Vagina (tissue), 2 donors: ENCODE data around the gene OR8K3.

ENCODE experiments used
- POLR2A ChIP-seq, 2 donors: fragments of 450-650 bp; IDR thresholded peaks; one replicate each; pipeline ENCODE4 v1.6.1; 2017; ENCODE audit warnings: antibody characterized with exemption in 2 of 2, mild to moderate bottlenecking in 2 of 2, moderate library complexity in 2 of 2
- TF ChIP-seq, protein P1 (sequence below), 3 experiments: fragments of 450-650 bp in 2 of 3; fragments of 200-600 bp in 1 of 3; sonication (generic) in 1 of 3; IDR thresholded peaks; one replicate each; pipeline ENCODE4 v1.5.1; 2017 to 2019; ENCODE audit warnings: antibody characterized with exemption in 3 of 3, mild to moderate bottlenecking in 2 of 3, moderate library complexity in 2 of 3

DNA sequence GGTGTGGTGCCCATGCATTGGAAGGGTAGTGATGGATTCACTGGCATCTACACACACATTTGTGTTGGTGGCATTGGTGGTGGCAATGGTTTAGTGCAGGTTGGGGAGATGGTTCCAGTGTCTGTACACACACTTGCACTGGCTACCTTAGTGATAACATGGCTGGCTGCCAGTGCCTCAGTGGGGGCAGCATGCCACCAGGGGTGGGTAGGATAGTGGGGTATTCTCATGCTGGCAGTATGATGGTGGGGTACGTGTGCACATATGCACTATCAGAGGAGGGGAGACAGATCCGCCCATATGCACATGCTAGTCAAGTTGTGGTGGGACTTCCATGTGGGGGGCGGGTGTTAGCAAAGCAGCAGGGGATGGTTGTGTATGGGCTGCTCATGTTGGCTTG lies 7.1 kb upstream of the OR8K3 start:
- TF ChIP-seq, protein P1, sequence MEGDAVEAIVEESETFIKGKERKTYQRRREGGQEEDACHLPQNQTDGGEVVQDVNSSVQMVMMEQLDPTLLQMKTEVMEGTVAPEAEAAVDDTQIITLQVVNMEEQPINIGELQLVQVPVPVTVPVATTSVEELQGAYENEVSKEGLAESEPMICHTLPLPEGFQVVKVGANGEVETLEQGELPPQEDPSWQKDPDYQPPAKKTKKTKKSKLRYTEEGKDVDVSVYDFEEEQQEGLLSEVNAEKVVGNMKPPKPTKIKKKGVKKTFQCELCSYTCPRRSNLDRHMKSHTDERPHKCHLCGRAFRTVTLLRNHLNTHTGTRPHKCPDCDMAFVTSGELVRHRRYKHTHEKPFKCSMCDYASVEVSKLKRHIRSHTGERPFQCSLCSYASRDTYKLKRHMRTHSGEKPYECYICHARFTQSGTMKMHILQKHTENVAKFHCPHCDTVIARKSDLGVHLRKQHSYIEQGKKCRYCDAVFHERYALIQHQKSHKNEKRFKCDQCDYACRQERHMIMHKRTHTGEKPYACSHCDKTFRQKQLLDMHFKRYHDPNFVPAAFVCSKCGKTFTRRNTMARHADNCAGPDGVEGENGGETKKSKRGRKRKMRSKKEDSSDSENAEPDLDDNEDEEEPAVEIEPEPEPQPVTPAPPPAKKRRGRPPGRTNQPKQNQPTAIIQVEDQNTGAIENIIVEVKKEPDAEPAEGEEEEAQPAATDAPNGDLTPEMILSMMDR (IDR thresholded peaks at IDR 0.05), result no peak
- TF ChIP-seq POLR2A (IDR thresholded peaks at IDR 0.05), result no peak
